Liver (tissue), 9 donors: ENCODE results near the gene POLR2H. TPM values are rescaled to one million over a fixed set of nuclear protein-coding genes. Genes with fewer than 3 reads are reported as not detected.

Source experiments
- DNase-seq: peaks from one replicate; pipeline ENCODE4 v3.0.0-alpha.2; 2017; ENCODE audit warnings: low spot score
- H3K27ac ChIP-seq, 2 donors: one replicate each; pipeline ENCODE4 v1.7.0; 2013; ENCODE audit warnings: inconsistent platforms in 2 of 2, low read length in 2 of 2, control low read depth in 1 of 2, low read depth in 1 of 2, mild to moderate bottlenecking in 1 of 2
- H3K27me3 ChIP-seq, 4 donors: one replicate each; pipeline versions ENCODE4 v1.6.1 to v1.7.0; 2013; ENCODE audit warnings: low read length in 3 of 4, inconsistent platforms in 1 of 4, mild to moderate bottlenecking in 1 of 4, moderate library complexity in 1 of 4; ENCODE audit not compliant: control insufficient read depth in 4 of 4, insufficient read depth in 4 of 4
- H3K36me3 ChIP-seq, 4 donors: one replicate each; pipeline versions ENCODE4 v1.6.1 to v1.7.0; 2013; ENCODE audit warnings: low read length in 3 of 4, mild to moderate bottlenecking in 3 of 4, low read depth in 1 of 4, moderate library complexity in 1 of 4; ENCODE audit not compliant: control insufficient read depth in 4 of 4, insufficient read depth in 3 of 4
- H3K4me1 ChIP-seq, 4 donors: one replicate each; pipeline versions ENCODE4 v1.6.1 to v1.7.0; 2013; ENCODE audit warnings: low read length in 3 of 4, mild to moderate bottlenecking in 3 of 4, moderate library complexity in 1 of 4; ENCODE audit not compliant: control insufficient read depth in 4 of 4, insufficient read depth in 4 of 4
- H3K4me3 ChIP-seq, 3 donors: one replicate each; pipeline versions ENCODE4 v1.6.1 to v1.7.0; 2013; ENCODE audit warnings: low read length in 3 of 3, control low read depth in 1 of 3, low read depth in 1 of 3, mild to moderate bottlenecking in 1 of 3
- H3K9ac ChIP-seq, 2 donors: one replicate each; pipeline ENCODE4 v1.7.0; 2013; ENCODE audit warnings: low read length in 2 of 2, mild to moderate bottlenecking in 2 of 2, moderate library complexity in 2 of 2, control low read depth in 1 of 2, low read depth in 1 of 2
- H3K9me3 ChIP-seq, 4 donors: one replicate each; pipeline versions ENCODE4 v1.6.1 to v1.7.0; 2013; ENCODE audit warnings: low read length in 3 of 4; ENCODE audit not compliant: control insufficient read depth in 4 of 4
- CTCF ChIP-seq: fragments of 150-350 bp; IDR thresholded peaks from 2 replicates; pipeline ENCODE4 v1.5.1; 2017; ENCODE audit warnings: improper control_type of control experiment, low read depth, low read length; ENCODE audit not compliant: missing input control
- EGR1 ChIP-seq, 2 donors: IDR thresholded peaks; 2 replicates each; pipeline ENCODE4 v1.6.1; 2016 to 2018; ENCODE audit warnings: antibody characterized with exemption in 2 of 2, low read depth in 2 of 2
- FOXA1 ChIP-seq: IDR thresholded peaks from 2 replicates; pipeline ENCODE4 v1.6.1; 2016; ENCODE audit warnings: antibody characterized with exemption
- FOXA2 ChIP-seq: IDR thresholded peaks from 2 replicates; pipeline ENCODE4 v1.6.1; 2016; ENCODE audit warnings: antibody characterized with exemption
- GABPA ChIP-seq, 2 donors: IDR thresholded peaks in 1 of 2; conservative IDR thresholded peaks in 1 of 2; 2 replicates each; pipeline ENCODE4 v1.6.1; 2016; ENCODE audit warnings: antibody characterized with exemption in 2 of 2, mild to moderate bottlenecking in 1 of 2, moderate library complexity in 1 of 2
- HNF4A ChIP-seq, 2 donors: conservative IDR thresholded peaks; 2 replicates each; pipeline ENCODE4 v1.6.1; 2016; ENCODE audit warnings: antibody characterized with exemption in 2 of 2, mild to moderate bottlenecking in 2 of 2
- HNF4G ChIP-seq: IDR thresholded peaks from 2 replicates; pipeline ENCODE4 v1.6.1; 2016; ENCODE audit warnings: antibody characterized with exemption
- JUND ChIP-seq, 2 donors: IDR thresholded peaks; 2 replicates each; pipeline ENCODE4 v1.6.1; 2016; ENCODE audit warnings: antibody characterized with exemption in 2 of 2
- MAX ChIP-seq: IDR thresholded peaks from 2 replicates; pipeline ENCODE4 v1.6.1; 2016; ENCODE audit warnings: antibody characterized with exemption
- NR2F2 ChIP-seq: IDR thresholded peaks from 2 replicates; pipeline ENCODE4 v1.6.1; 2016; ENCODE audit warnings: antibody characterized with exemption
- REST ChIP-seq: IDR thresholded peaks from 2 replicates; pipeline ENCODE4 v1.6.1; 2016; ENCODE audit warnings: antibody characterized with exemption, mild to moderate bottlenecking
- SP1 ChIP-seq: IDR thresholded peaks from 2 replicates; pipeline ENCODE4 v1.6.1; 2018; ENCODE audit warnings: antibody characterized with exemption, mild to moderate bottlenecking
- TAF1 ChIP-seq: conservative IDR thresholded peaks from 2 replicates; pipeline ENCODE4 v1.6.1; 2016; ENCODE audit warnings: antibody characterized with exemption, mild to moderate bottlenecking
- YY1 ChIP-seq: IDR thresholded peaks from 2 replicates; pipeline ENCODE4 v1.6.1; 2016; ENCODE audit warnings: antibody characterized with exemption, mild to moderate bottlenecking
- whole genome bisulfite sequencing: extraction: QIAGEN DNeasy Blood & Tissue Kit; methylation state at CpG from one replicate; pipeline ENCODE4 v1.1.7; 2013; 5-methylcytosine and 5-hydroxymethylcytosine counted together
- polyA plus RNA-seq, 2 donors: library from polyadenylated mRNA; stranded (reverse) in 1 of 2; unstranded in 1 of 2; fragments of 200-250 nt in 1 of 2; fragments of >200 nt in 1 of 2; fragmentation: Nextera tagmentation in 1 of 2; extraction: Ambion mirVana in 1 of 2; gene quantifications; one replicate each; pipeline versions ENCODE4 v1.2.1 to v1.2.3, GENCODE V29; 2013 to 2015
- total RNA-seq, 2 donors: library from RNA; depleted of rRNA; stranded (reverse); fragments of >200 nt; gene quantifications; one replicate each; pipeline ENCODE4 v1.2.3, GENCODE V29; 2014
- TF ChIP-seq, protein P1 (sequence below): IDR thresholded peaks from 2 replicates; pipeline ENCODE4 v1.6.1; 2016; ENCODE audit warnings: antibody characterized with exemption
- TF ChIP-seq, protein P2 (sequence below): IDR thresholded peaks from 2 replicates; pipeline ENCODE4 v1.6.1; 2016; ENCODE audit warnings: antibody characterized with exemption
- donor health status: healthy.
- donor health status: healthy.
- donor health status: healthy.
- donor health status: healthy.
- donor health status: healthy.

The POLR2H gene
- total and polyA plus RNA-seq, 4 donors: 25.7 to 55.7 (median 43.5) TPM

GRCh38 chr3:184316792-184317191 lies 44.7 kb upstream of the POLR2H start:
- Histone ChIP-seq H3K9ac (peak overlapping the region; percentile 64), H3K9me3 (no peaks in the 10 kb centered on the region), H3K36me3 (peaks cover 17 to 34% (median 23%) of the 10 kb centered on the region in 4 donors), H3K27ac (peak overlapping the region in 1 of 2 donors; percentile 69), H3K27me3 (no peaks in the 10 kb centered on the region), H3K4me1 (peaks cover 18 to 61% (median 56%) of the 10 kb centered on the region in 4 donors), H3K4me3 (peak overlapping the region; percentile 88 to 98 (median 96))
- no peak for DNase-seq
- WGBS: 73% methylated on average over 7 of the region's 7 CpGs
- no peak for TF ChIP-seq FOXA2
- TF ChIP-seq CTCF: no peak
- TF ChIP-seq NR2F2: no peak
- TF ChIP-seq MAX: no peak
- TF ChIP-seq HNF4G: no peak
- TF ChIP-seq HNF4A (conservative IDR thresholded peaks at IDR 0.05): no peak
- TF ChIP-seq EGR1 (IDR thresholded peaks at IDR 0.05; ENCODE audit: low read depth in 2 of 2): no peak
- TF ChIP-seq, protein P1, sequence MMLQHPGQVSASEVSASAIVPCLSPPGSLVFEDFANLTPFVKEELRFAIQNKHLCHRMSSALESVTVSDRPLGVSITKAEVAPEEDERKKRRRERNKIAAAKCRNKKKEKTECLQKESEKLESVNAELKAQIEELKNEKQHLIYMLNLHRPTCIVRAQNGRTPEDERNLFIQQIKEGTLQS: no peak
- no peak for TF ChIP-seq FOXA1
- TF ChIP-seq TAF1: no peak
- no peak for TF ChIP-seq SP1
- TF ChIP-seq YY1: no peak
- TF ChIP-seq GABPA (IDR thresholded peaks at IDR 0.05 in 1 of 2, conservative IDR thresholded peaks at IDR 0.05 in 1 of 2): no peak
- TF ChIP-seq, protein P2, sequence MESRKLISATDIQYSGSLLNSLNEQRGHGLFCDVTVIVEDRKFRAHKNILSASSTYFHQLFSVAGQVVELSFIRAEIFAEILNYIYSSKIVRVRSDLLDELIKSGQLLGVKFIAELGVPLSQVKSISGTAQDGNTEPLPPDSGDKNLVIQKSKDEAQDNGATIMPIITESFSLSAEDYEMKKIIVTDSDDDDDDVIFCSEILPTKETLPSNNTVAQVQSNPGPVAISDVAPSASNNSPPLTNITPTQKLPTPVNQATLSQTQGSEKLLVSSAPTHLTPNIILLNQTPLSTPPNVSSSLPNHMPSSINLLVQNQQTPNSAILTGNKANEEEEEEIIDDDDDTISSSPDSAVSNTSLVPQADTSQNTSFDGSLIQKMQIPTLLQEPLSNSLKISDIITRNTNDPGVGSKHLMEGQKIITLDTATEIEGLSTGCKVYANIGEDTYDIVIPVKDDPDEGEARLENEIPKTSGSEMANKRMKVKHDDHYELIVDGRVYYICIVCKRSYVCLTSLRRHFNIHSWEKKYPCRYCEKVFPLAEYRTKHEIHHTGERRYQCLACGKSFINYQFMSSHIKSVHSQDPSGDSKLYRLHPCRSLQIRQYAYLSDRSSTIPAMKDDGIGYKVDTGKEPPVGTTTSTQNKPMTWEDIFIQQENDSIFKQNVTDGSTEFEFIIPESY: no peak
- no peak for TF ChIP-seq JUND (IDR thresholded peaks at IDR 0.05)
- no peak for TF ChIP-seq REST

DNA sequence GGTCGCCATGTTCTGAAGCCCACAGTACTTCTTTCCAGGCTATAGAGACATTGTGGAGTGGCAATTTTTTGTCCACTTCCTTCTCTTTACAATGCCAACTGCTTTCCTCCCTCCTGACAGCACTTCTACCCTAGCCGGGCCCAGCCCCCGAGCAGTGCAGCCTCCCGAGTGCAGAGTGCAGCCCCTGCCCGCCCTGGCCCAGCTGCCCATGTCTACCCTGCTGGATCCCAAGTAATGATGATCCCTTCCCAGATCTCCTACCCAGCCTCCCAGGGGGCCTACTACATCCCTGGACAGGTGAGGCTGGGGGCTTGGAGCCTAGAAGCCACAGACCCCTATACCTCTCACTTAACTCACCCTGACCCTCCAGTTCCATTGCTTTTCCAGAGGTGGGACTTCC lies 44.3 kb upstream of the POLR2H start:
- Histone ChIP-seq H3K4me3 (peak overlapping the region; percentile 88 to 98 (median 96)), H3K27me3 (no peaks in the 10 kb centered on the region), H3K9me3 (no peaks in the 10 kb centered on the region), H3K36me3 (peaks cover 18 to 38% (median 27%) of the 10 kb centered on the region in 4 donors), H3K27ac (no peak overlapping the region), H3K9ac (no peak overlapping the region), H3K4me1 (peaks cover 20 to 63% (median 60%) of the 10 kb centered on the region in 4 donors)
- no peak for DNase-seq
- no peak for TF ChIP-seq NR2F2
- no peak for TF ChIP-seq FOXA1
- 57% methylated on average over 5 of the region's 5 CpGs for WGBS
